DOHH2 (cell line): ENCODE measurements around the gene CCDC77.

Experiments used
- H3F3A ChIP-seq: fragments of 200-600 bp; sonication (generic), shearing (Covaris generic); 2 replicates; pipeline ENCODE4 v1.6.0; 2016; ENCODE audit warnings: antibody characterized with exemption, mild to moderate bottlenecking; ENCODE audit not compliant: control insufficient read depth, insufficient read depth
- H3K27ac ChIP-seq: fragments of 200-600 bp; sonication (generic); 2 replicates; pipeline ENCODE4 v1.5.1; 2014; ENCODE audit warnings: low read depth, mild to moderate bottlenecking, low read length, moderate library complexity
- H3K27me3 ChIP-seq: fragments of 200-600 bp; sonication (generic); 2 replicates; pipeline ENCODE4 v1.6.1; 2014; ENCODE audit warnings: mild to moderate bottlenecking, low read length, mixed read lengths; ENCODE audit not compliant: control insufficient read depth
- H3K36me3 ChIP-seq: fragments of 200-600 bp; sonication (generic); 2 replicates; pipeline ENCODE4 v1.6.1; 2014; ENCODE audit warnings: mild to moderate bottlenecking, low read length, moderate library complexity, mixed read lengths; ENCODE audit not compliant: control insufficient read depth
- H3K4me1 ChIP-seq: fragments of 200-600 bp; sonication (generic); 2 replicates; pipeline ENCODE4 v1.6.1; 2014; ENCODE audit warnings: mild to moderate bottlenecking, low read length, mixed read lengths; ENCODE audit not compliant: control insufficient read depth
- H3K4me2 ChIP-seq: fragments of 200-600 bp; sonication (generic); 2 replicates; pipeline ENCODE4 v1.6.0; 2014; ENCODE audit warnings: mild to moderate bottlenecking, low read length, moderate library complexity
- H3K4me3 ChIP-seq: fragments of 200-600 bp; sonication (generic); 2 replicates; pipeline ENCODE4 v1.5.1; 2014; ENCODE audit warnings: mild to moderate bottlenecking, low read length, mixed read lengths
- H3K79me2 ChIP-seq: fragments of 200-600 bp; sonication (generic); 2 replicates; pipeline ENCODE4 v1.6.1; 2014; ENCODE audit warnings: mild to moderate bottlenecking, low read length, mixed read lengths; ENCODE audit not compliant: control insufficient read depth
- H3K9me2 ChIP-seq: fragments of 200-600 bp; sonication (generic); replicated peaks from 2 replicates; pipeline ENCODE4 v1.6.1; 2014; ENCODE audit warnings: mild to moderate bottlenecking, low read length, mixed read lengths; ENCODE audit not compliant: control insufficient read depth
- H3K9me3 ChIP-seq: fragments of 200-600 bp; sonication (generic); 2 replicates; pipeline ENCODE4 v1.6.1; 2014; ENCODE audit warnings: antibody characterized with exemption, low read length, mixed read lengths; ENCODE audit not compliant: control insufficient read depth, insufficient read depth
- H4K20me1 ChIP-seq: fragments of 200-600 bp; sonication (generic); 2 replicates; pipeline ENCODE4 v1.6.0; 2014; ENCODE audit warnings: low read depth, mild to moderate bottlenecking, antibody characterized with exemption, low read length, moderate library complexity; ENCODE audit not compliant: control insufficient read depth, insufficient read depth
- EZH2phosphoT487 ChIP-seq: fragments of 200-600 bp; sonication (generic); IDR thresholded peaks from 2 replicates; pipeline ENCODE4 v1.6.1; 2017; ENCODE audit warnings: borderline replicate concordance, mild to moderate bottlenecking, antibody characterized with exemption, low read length, moderate library complexity, mixed read lengths
- TF ChIP-seq, protein P1 (sequence below): fragments of 200-600 bp; sonication (generic); IDR thresholded peaks from one replicate; pipeline ENCODE4 v1.5.1; 2014; ENCODE audit warnings: antibody characterized with exemption, mild to moderate bottlenecking, low read depth, low read length; ENCODE audit not compliant: poor library complexity, severe bottlenecking

CCDC77 gene

DNA sequence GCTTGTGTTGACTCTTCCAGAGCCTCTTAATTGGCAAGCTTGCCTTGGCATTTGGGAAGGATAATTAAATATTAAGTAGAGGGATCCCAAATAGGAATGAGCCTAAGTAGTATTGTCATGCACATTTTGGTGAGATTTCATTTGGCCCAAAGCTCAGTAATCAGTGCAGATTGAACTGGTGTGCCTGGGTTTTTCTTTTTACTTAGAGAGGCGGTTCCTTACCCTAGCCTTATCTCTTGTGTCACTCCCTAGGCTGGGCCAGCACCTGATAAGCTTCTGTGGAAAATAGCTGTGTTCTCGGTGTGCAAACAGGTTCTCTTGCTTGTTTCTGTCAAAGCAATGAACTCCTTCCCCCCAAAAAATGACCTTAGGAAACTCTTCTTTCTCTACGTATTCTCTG is 49.0 kb downstream of the CCDC77 start:
- no peak overlapping the region for H3K27ac ChIP-seq
- 0 out of 2 replicates have a peak, but pooled peaks cover 3% of the 10 kb centered on the region for H3K4me1 ChIP-seq
- H3K79me2 ChIP-seq = no peaks in the 10 kb centered on the region
- no peak overlapping the region for H3K4me3 ChIP-seq
- H3K9me2 ChIP-seq = no peaks in the 10 kb centered on the region
- TF ChIP-seq EZH2phosphoT487 = no peak
- TF ChIP-seq, protein P1, sequence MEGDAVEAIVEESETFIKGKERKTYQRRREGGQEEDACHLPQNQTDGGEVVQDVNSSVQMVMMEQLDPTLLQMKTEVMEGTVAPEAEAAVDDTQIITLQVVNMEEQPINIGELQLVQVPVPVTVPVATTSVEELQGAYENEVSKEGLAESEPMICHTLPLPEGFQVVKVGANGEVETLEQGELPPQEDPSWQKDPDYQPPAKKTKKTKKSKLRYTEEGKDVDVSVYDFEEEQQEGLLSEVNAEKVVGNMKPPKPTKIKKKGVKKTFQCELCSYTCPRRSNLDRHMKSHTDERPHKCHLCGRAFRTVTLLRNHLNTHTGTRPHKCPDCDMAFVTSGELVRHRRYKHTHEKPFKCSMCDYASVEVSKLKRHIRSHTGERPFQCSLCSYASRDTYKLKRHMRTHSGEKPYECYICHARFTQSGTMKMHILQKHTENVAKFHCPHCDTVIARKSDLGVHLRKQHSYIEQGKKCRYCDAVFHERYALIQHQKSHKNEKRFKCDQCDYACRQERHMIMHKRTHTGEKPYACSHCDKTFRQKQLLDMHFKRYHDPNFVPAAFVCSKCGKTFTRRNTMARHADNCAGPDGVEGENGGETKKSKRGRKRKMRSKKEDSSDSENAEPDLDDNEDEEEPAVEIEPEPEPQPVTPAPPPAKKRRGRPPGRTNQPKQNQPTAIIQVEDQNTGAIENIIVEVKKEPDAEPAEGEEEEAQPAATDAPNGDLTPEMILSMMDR = no peak
- H4K20me1 ChIP-seq = no peaks in the 10 kb centered on the region
- peaks cover 6% of the 10 kb centered on the region for H3K9me3 ChIP-seq
- H3K4me2 ChIP-seq = no peak overlapping the region
- peaks cover 10% of the 10 kb centered on the region for H3F3A ChIP-seq
- peaks cover 11% of the 10 kb centered on the region; the same call in 1 of the 2 replicates for H3K27me3 ChIP-seq
- H3K36me3 ChIP-seq = no peaks in the 10 kb centered on the region

DNA sequence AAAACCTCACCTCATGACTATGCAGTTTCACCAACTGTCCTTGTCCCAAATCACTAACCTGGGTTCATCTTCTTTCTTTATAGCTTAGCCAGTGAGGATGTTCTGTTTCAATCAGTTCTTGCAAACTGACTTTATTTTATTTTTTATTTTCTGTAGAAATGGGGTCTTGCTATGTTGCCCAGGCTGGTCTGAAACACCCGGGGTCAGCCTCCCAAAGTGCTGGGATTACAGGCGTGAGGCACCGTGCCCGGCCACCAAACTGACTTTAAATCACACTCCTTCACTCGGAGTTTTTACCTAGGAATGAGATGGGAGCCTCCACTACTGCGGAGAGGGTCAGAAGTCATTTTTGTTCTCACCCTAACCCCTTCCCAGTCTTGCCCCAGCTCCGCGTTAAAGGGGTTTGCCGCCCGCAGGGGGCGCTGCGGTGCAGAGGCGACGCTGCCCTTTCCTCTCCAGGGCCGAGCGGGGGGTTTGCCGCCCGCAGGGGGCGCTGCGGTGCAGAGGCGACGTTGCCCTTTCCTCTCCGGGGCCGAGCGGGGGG is 51.3 kb downstream of the CCDC77 start:
- Histone ChIP-seq H3K36me3 (no peaks in the 10 kb centered on the region), H4K20me1 (no peaks in the 10 kb centered on the region), H3K9me3 (peaks cover 6% of the 10 kb centered on the region), H3K9me2 (no peaks in the 10 kb centered on the region), H3K27me3 (peaks cover 30% of the 10 kb centered on the region), H3F3A (peaks cover 10% of the 10 kb centered on the region), H3K79me2 (no peaks in the 10 kb centered on the region), H3K4me3 (no peak overlapping the region), H3K4me1 (0 out of 2 replicates have a peak, but pooled peaks cover 3% of the 10 kb centered on the region), H3K4me2 (no peak overlapping the region), H3K27ac (no peak overlapping the region)
- TF ChIP-seq, protein P1 = no peak
- TF ChIP-seq EZH2phosphoT487 = no peak

DNA sequence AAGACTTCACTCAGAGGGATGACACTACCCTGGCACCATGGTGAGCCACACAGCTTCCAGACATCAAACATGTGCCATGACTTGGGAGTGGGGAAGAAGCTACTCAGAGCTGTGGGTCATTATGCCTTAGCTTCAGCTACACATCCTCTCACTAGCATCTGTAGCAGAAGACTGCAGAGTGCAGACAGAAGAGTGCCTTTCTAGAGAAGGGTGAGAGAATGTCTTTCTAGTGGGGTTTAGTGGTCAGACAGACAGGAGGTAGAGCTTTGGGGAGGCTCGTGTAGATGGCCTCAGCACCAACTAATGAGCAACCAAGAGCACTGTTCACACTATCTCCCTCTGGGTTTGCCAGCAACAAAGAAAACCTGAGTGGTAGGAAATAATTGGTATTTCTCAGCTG is 53.4 kb downstream of the CCDC77 start:
- TF ChIP-seq EZH2phosphoT487 = no peak
- TF ChIP-seq, protein P1 = no peak
- no peaks in the 10 kb centered on the region for H3K79me2 ChIP-seq

More for the DNA sequence above, 53.4 kb downstream of the CCDC77 start:
- Histone ChIP-seq H3K4me1 (peaks cover 7% of the 10 kb centered on the region; the same call in 1 of the 2 replicates), H3K9me2 (no peaks in the 10 kb centered on the region), H3K9me3 (peaks cover 6% of the 10 kb centered on the region), H3K4me2 (no peak overlapping the region), H3K27ac (no peak overlapping the region), H3K4me3 (no peak overlapping the region), H4K20me1 (no peaks in the 10 kb centered on the region), H3K27me3 (peaks cover 44% of the 10 kb centered on the region), H3F3A (peaks cover 10% of the 10 kb centered on the region), H3K36me3 (no peaks in the 10 kb centered on the region)
